H9 (cell line): Measurements from ENCODE around the gene ACACA. TPM values are rescaled to one million over a fixed set of nuclear protein-coding genes. Genes with fewer than 3 reads are reported as not detected.

Experiments used
- DNase-seq: peaks from one replicate; pipeline ENCODE4 v3.0.0-alpha.2; 2017
- H2AFZ ChIP-seq: one replicate; pipeline ENCODE4 v1.6.1; 2013; ENCODE audit warnings: mild to moderate bottlenecking, low read length, control low read depth, moderate library complexity
- H2AK5ac ChIP-seq: 2 replicates; pipeline ENCODE4 v1.6.1; 2013; ENCODE audit warnings: low read length, control low read depth, mixed read lengths; ENCODE audit not compliant: insufficient read length
- H2BK120ac ChIP-seq: one replicate; pipeline ENCODE4 v1.6.1; 2013; ENCODE audit warnings: low read depth, mild to moderate bottlenecking, low read length, control low read depth, inconsistent platforms; ENCODE audit not compliant: poor library complexity, severe bottlenecking
- H2BK12ac ChIP-seq: 2 replicates; pipeline ENCODE4 v1.6.1; 2013; ENCODE audit warnings: low read length, control low read depth, mixed read lengths, low read depth; ENCODE audit not compliant: insufficient read length
- H2BK15ac ChIP-seq: 2 replicates; pipeline ENCODE4 v1.6.1; 2013; ENCODE audit warnings: low read depth, low read length, control low read depth
- H2BK20ac ChIP-seq: one replicate; pipeline ENCODE4 v1.6.1; 2013; ENCODE audit warnings: low read depth, mild to moderate bottlenecking, low read length, control low read depth, inconsistent platforms; ENCODE audit not compliant: poor library complexity, severe bottlenecking
- H2BK5ac ChIP-seq: 2 replicates; pipeline ENCODE4 v1.6.1; 2013; ENCODE audit warnings: low read length, control low read depth, mixed read lengths; ENCODE audit not compliant: insufficient read length
- H3K14ac ChIP-seq: 2 replicates; pipeline ENCODE4 v1.6.1; 2013; ENCODE audit warnings: low read length, control low read depth; ENCODE audit not compliant: insufficient read depth
- H3K18ac ChIP-seq: 2 replicates; pipeline ENCODE4 v1.6.1; 2013; ENCODE audit warnings: low read depth, mild to moderate bottlenecking, mixed read lengths, low read length, control low read depth; ENCODE audit not compliant: insufficient read length
- H3K23ac ChIP-seq: 2 replicates; pipeline ENCODE4 v1.6.1; 2013; ENCODE audit warnings: low read length, control low read depth, mixed read lengths, low read depth; ENCODE audit not compliant: insufficient read length
- H3K23me2 ChIP-seq: 2 replicates; pipeline ENCODE4 v1.6.1; 2013; ENCODE audit warnings: low read depth, mild to moderate bottlenecking, mixed read lengths, low read length, control low read depth; ENCODE audit not compliant: insufficient read length, poor library complexity, severe bottlenecking
- H3K27ac ChIP-seq: 2 replicates; pipeline ENCODE4 v1.5.1; 2013; ENCODE audit warnings: low read length, control low read depth, mixed read lengths, low read depth; ENCODE audit not compliant: insufficient read length
- H3K27me3 ChIP-seq: 2 replicates; pipeline ENCODE4 v1.6.1; 2013; ENCODE audit warnings: low read length, control low read depth, inconsistent platforms; ENCODE audit not compliant: insufficient read depth
- H3K4ac ChIP-seq: 2 replicates; pipeline ENCODE4 v1.6.1; 2013; ENCODE audit warnings: low read depth, mild to moderate bottlenecking, control low read depth, inconsistent platforms, low read length, moderate library complexity
- H3K4me1 ChIP-seq: 2 replicates; pipeline ENCODE4 v1.6.1; 2013; ENCODE audit warnings: low read length, control low read depth, inconsistent platforms; ENCODE audit not compliant: insufficient read depth
- H3K4me2 ChIP-seq: 2 replicates; pipeline ENCODE4 v1.6.1; 2013; ENCODE audit warnings: low read length, control low read depth, mixed read lengths; ENCODE audit not compliant: insufficient read length, insufficient read depth
- H3K56ac ChIP-seq: 2 replicates; pipeline ENCODE4 v1.6.1; 2013; ENCODE audit warnings: low read depth, mild to moderate bottlenecking, mixed read lengths, low read length, control low read depth; ENCODE audit not compliant: insufficient read length
- H3K79me1 ChIP-seq: 2 replicates; pipeline ENCODE4 v1.6.1; 2013; ENCODE audit warnings: low read depth, mild to moderate bottlenecking, moderate library complexity, low read length, control low read depth, inconsistent platforms; ENCODE audit not compliant: insufficient read depth, poor library complexity, severe bottlenecking
- H3K79me2 ChIP-seq: 2 replicates; pipeline ENCODE4 v1.6.1; 2013; ENCODE audit warnings: low read length, control low read depth, inconsistent platforms; ENCODE audit not compliant: insufficient read depth
- H3K9ac ChIP-seq: 2 replicates; pipeline ENCODE4 v1.6.1; 2013; ENCODE audit warnings: low read length, control low read depth, mixed read lengths; ENCODE audit not compliant: insufficient read length; ENCODE audit errors: extremely low read depth
- H3K9me3 ChIP-seq: one replicate; pipeline ENCODE4 v1.6.1; 2013; ENCODE audit warnings: low read depth, low read length, inconsistent platforms; ENCODE audit not compliant: control insufficient read depth
- H3T11ph ChIP-seq: one replicate; pipeline ENCODE4 v1.6.1; 2013; ENCODE audit warnings: mild to moderate bottlenecking, low read length, control low read depth, inconsistent platforms
- H4K20me1 ChIP-seq: one replicate; pipeline ENCODE4 v1.6.1; 2013; ENCODE audit not compliant: control insufficient read depth, insufficient read length, insufficient read depth
- H4K5ac ChIP-seq: 2 replicates; pipeline ENCODE4 v1.6.1; 2013; ENCODE audit warnings: low read depth, mild to moderate bottlenecking, mixed read lengths, low read length, control low read depth; ENCODE audit not compliant: insufficient read length
- H4K8ac ChIP-seq: replicated peaks from 2 replicates; pipeline ENCODE4 v1.6.1; 2013; ENCODE audit warnings: low read length, control low read depth, mixed read lengths, low read depth; ENCODE audit not compliant: insufficient read length
- H4K91ac ChIP-seq: 2 replicates; pipeline ENCODE4 v1.6.1; 2013; ENCODE audit warnings: low read depth, mild to moderate bottlenecking, moderate library complexity, mixed read lengths, low read length, control low read depth; ENCODE audit not compliant: insufficient read length
- H3K27ac Mint-ChIP-seq, 3 experiments: 2 replicates in 2 of 3; 3 replicates in 1 of 3; pipeline ENCODE4 v1.8.0; 2020 to 2021; ENCODE audit warnings: mixed read lengths in 3 of 3, mild to moderate bottlenecking in 1 of 3, moderate library complexity in 1 of 3
- H3K27me3 Mint-ChIP-seq: 2 replicates; pipeline ENCODE4 v1.8.0; 2021; ENCODE audit warnings: low read depth, mild to moderate bottlenecking, moderate library complexity, mixed read lengths
- H3K36me3 Mint-ChIP-seq, 3 experiments: 2 replicates in 2 of 3; 3 replicates in 1 of 3; pipeline ENCODE4 v1.8.0; 2020 to 2021; ENCODE audit warnings: low read depth in 3 of 3, mixed read lengths in 3 of 3; ENCODE audit not compliant: insufficient read depth in 1 of 3
- H3K4me1 Mint-ChIP-seq, 2 experiments: 2 replicates each; pipeline ENCODE4 v1.8.0; 2020; ENCODE audit warnings: mixed read lengths in 2 of 2
- H3K4me3 Mint-ChIP-seq, 2 experiments: 2 replicates in 1 of 2; 3 replicates in 1 of 2; pipeline ENCODE4 v1.8.0; 2020 to 2021; ENCODE audit warnings: mild to moderate bottlenecking in 2 of 2, mixed read lengths in 2 of 2, moderate library complexity in 1 of 2
- H3K9me3 Mint-ChIP-seq, 2 experiments: 2 replicates in 1 of 2; 3 replicates in 1 of 2; pipeline ENCODE4 v1.8.0; 2020; ENCODE audit warnings: mild to moderate bottlenecking in 2 of 2, mixed read lengths in 2 of 2, moderate library complexity in 1 of 2
- WGBS: extraction: QIAGEN DNeasy Blood & Tissue Kit; methylation state at CpG from one replicate; pipeline ENCODE4 v1.1.7; 2013; ENCODE audit warnings: missing lambda C conversion rate, low lambda C conversion rate, mixed read lengths; ENCODE audit not compliant: insufficient read length; ENCODE audit errors: extremely low coverage; 5-methylcytosine and 5-hydroxymethylcytosine counted together
- total RNA-seq: library from RNA; stranded (reverse); gene quantifications from 2 replicates; pipeline ENCODE4 v1.2.1, GENCODE V29; 2021
- TF ChIP-seq, protein P1 (sequence below): fragments of 200-600 bp; sonication (generic); conservative IDR thresholded peaks from 3 replicates; pipeline ENCODE4 v1.8.0; 2021; ENCODE audit warnings: antibody characterized with exemption, mild to moderate bottlenecking

ACACA gene
- total RNA-seq, 1 experiment from 2014 or later: 135 TPM

DNA sequence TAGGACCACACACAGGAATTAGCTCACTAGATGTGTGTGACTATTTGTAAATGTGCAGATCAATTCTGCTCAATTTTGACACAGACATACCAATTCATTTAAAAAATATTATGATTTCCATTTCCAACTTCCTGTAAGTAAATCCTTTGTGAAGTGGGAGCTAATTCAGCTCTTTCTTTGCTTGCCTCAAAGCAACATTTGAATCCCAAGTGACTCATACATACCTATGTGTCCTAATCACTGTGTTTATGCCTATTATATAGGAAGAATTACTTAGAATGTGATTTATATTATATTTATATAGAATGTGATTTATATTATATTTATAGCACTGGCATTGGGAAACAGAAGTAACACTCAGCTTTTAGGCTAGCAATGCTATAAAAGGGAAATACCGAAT, 226.7 kb downstream of the ACACA start:
- H2AFZ ChIP-seq: no peak overlapping the region
- no peak overlapping the region for H2BK12ac ChIP-seq
- no peak overlapping the region for H4K91ac ChIP-seq
- no peak overlapping the region for H2BK20ac ChIP-seq
- no peaks in the 10 kb centered on the region for H3K27me3 Mint-ChIP-seq
- no CpG with 5 or more reads among the region's 1 CpG for WGBS
- H3K18ac ChIP-seq: no peak overlapping the region
- no peak overlapping the region for H3K9ac ChIP-seq
- peaks cover 6 to 8% of the 10 kb centered on the region in 2 experiments; a peak in 3 of 4 replicates for H3K4me1 Mint-ChIP-seq
- H3K79me1 ChIP-seq: no peaks in the 10 kb centered on the region
- H3K4ac ChIP-seq: no peak overlapping the region
- H2BK5ac ChIP-seq: no peak overlapping the region
- no peak overlapping the region for H3K14ac ChIP-seq
- DNase-seq: no peak
- no peak overlapping the region for H2BK15ac ChIP-seq
- no peak overlapping the region for H4K8ac ChIP-seq
- no peak overlapping the region for H3K4me2 ChIP-seq
- no peak overlapping the region for H3K23ac ChIP-seq
- H3K79me2 ChIP-seq: no peaks in the 10 kb centered on the region
- no peaks in the 10 kb centered on the region for H3K9me3 ChIP-seq
- H3K27ac ChIP-seq: no peak overlapping the region
- no peaks in the 10 kb centered on the region for H3K4me1 ChIP-seq
- no peak overlapping the region for H2BK120ac ChIP-seq
- no peak overlapping the region for H3T11ph ChIP-seq
- no peaks in the 10 kb centered on the region for H3K23me2 ChIP-seq
- H3K27me3 ChIP-seq: no peaks in the 10 kb centered on the region
- H3K9me3 Mint-ChIP-seq: no peaks in the 10 kb centered on the region
- H4K20me1 ChIP-seq: no peaks in the 10 kb centered on the region
- TF ChIP-seq, protein P1, sequence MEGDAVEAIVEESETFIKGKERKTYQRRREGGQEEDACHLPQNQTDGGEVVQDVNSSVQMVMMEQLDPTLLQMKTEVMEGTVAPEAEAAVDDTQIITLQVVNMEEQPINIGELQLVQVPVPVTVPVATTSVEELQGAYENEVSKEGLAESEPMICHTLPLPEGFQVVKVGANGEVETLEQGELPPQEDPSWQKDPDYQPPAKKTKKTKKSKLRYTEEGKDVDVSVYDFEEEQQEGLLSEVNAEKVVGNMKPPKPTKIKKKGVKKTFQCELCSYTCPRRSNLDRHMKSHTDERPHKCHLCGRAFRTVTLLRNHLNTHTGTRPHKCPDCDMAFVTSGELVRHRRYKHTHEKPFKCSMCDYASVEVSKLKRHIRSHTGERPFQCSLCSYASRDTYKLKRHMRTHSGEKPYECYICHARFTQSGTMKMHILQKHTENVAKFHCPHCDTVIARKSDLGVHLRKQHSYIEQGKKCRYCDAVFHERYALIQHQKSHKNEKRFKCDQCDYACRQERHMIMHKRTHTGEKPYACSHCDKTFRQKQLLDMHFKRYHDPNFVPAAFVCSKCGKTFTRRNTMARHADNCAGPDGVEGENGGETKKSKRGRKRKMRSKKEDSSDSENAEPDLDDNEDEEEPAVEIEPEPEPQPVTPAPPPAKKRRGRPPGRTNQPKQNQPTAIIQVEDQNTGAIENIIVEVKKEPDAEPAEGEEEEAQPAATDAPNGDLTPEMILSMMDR: no peak
- no peak overlapping the region for H4K5ac ChIP-seq
- no peak overlapping the region for H3K56ac ChIP-seq
- H3K36me3 Mint-ChIP-seq: peaks cover 10 to 51% (median 38%) of the 10 kb centered on the region in 3 experiments
- no peak overlapping the region for H3K4me3 Mint-ChIP-seq
- H2AK5ac ChIP-seq: no peak overlapping the region
- H3K27ac Mint-ChIP-seq: peak overlapping the region in 1 of 3 experiments; percentile 28; a peak in 1 of 7 replicates
